Right atrium auricular region (tissue), 2 donors: ENCODE data around the gene ZNF700. TPM values are rescaled to one million over a fixed set of nuclear protein-coding genes. Genes with fewer than 3 reads are reported as not detected.
A peak's percentile ranks its signal among the peaks of the same experiment; 100 is the strongest.

Experiments used
- DNase-seq: peaks from one replicate; pipeline ENCODE4 v3.0.0-alpha.2; 2019; ENCODE audit warnings: low spot score
- H3K27ac ChIP-seq, 2 donors: fragments of 200-600 bp; sonication (generic); 1 replicate in 1 of 2; 2 replicates in 1 of 2; pipeline ENCODE4 v1.5.1; 2016 to 2019
- H3K27me3 ChIP-seq, 2 donors: fragments of 200-600 bp; sonication (generic); one replicate each; pipeline versions ENCODE4 v1.5.1 to v1.6.0; 2017 to 2019
- H3K36me3 ChIP-seq: fragments of 200-600 bp; sonication (generic); one replicate; pipeline ENCODE4 v1.5.1; 2016
- H3K4me1 ChIP-seq, 2 donors: fragments of 200-600 bp; sonication (generic); one replicate each; pipeline versions ENCODE4 v1.5.1 to v1.6.0; 2017 to 2019
- H3K4me3 ChIP-seq, 2 donors: fragments of 200-600 bp; sonication (generic); 1 replicate in 1 of 2; 2 replicates in 1 of 2; pipeline ENCODE4 v1.5.1; 2017 to 2019; ENCODE audit warnings: mild to moderate bottlenecking in 1 of 2, moderate library complexity in 1 of 2
- H3K9me3 ChIP-seq, 2 donors: fragments of 200-600 bp; sonication (generic); one replicate each; pipeline ENCODE4 v1.5.1; 2019
- CTCF ChIP-seq, 2 donors: fragments of 200-600 bp; sonication (generic); IDR thresholded peaks; one replicate each; pipeline ENCODE4 v1.5.1; 2019; ENCODE audit warnings: antibody characterized with exemption in 2 of 2
- total RNA-seq, 2 donors: library from RNA; depleted of rRNA; stranded (reverse); fragments of >200 nt; gene quantifications; one replicate each; pipeline ENCODE4 v1.1.0, GENCODE V29; 2016

ZNF700 gene
- total RNA-seq, 2 donors from 2014 or later: 4.4 to 5.2 TPM

DNA sequence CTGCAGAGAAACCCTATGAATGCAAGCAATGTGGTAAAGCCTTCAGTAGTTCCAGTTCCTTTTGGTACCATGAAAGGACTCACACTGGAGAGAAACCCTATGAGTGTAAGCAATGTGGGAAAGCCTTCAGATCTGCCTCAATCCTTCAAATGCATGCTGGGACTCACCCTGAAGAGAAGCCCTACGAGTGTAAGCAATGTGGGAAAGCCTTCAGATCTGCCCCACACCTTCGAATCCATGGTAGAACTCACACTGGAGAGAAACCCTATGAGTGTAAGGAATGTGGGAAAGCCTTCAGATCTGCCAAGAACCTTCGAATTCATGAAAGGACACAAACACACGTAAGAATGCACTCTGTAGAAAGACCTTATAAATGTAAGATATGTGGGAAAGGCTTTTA, 54.6 kb downstream of the ZNF700 start:
- no peak for TF ChIP-seq CTCF (IDR thresholded peaks at IDR 0.05)
- Histone ChIP-seq H3K27ac (no peak overlapping the region), H3K9me3 (peaks cover 24 to 60% of the 10 kb centered on the region in 2 donors), H3K4me1 (no peaks in the 10 kb centered on the region), H3K27me3 (no peaks in the 10 kb centered on the region), H3K4me3 (no peak overlapping the region), H3K36me3 (peaks cover 29% of the 10 kb centered on the region)
- DNase-seq: no peak

DNA sequence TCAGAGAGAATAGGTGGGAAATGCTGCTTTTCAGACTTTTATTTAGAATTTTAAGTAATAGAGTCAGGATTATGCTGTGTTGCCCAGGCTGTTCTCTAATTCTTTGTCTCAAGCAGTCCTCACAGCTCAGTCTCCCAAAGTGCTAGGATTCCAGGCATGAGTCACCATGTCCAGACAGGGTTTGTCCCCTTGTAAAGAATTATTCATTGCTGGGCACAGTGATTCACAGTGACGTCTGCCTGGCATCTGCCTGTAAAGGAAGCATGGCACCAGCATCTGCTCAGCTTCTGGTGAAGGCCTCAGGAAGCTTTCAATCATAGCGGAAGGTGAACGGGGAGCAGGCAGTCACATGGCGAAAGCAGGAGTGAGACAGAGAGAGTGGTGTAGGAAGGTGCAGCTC, 57.6 kb downstream of the ZNF700 start:
- Histone ChIP-seq H3K9me3 (peaks cover 24 to 52% of the 10 kb centered on the region in 2 donors), H3K4me3 (no peak overlapping the region), H3K27me3 (no peaks in the 10 kb centered on the region), H3K4me1 (no peaks in the 10 kb centered on the region), H3K36me3 (peaks cover 22% of the 10 kb centered on the region), H3K27ac (no peak overlapping the region)
- DNase-seq: no peak
- TF ChIP-seq CTCF (IDR thresholded peaks at IDR 0.05): no peak

DNA sequence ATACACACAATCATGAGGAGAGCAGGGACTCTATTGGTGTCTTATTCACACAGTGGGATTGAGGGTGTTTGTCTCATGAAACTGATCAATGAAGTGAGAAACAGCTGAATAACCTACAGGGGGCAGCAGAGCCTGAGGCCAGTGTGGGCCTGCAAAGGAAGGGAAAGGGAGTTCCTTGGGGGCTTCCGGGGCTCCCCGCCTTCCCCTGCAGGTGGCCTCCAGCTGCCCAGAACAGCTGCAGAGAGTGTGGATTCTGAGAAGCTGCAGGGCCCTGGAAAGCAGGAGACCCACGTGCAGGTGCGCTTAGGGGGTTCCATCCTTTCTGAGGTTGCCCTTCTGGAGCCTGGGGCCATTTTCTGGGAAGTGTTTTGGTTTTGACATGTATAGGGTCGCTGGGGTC, 60.1 kb downstream of the ZNF700 start:
- no peak for TF ChIP-seq CTCF (IDR thresholded peaks at IDR 0.05)
- no peak for DNase-seq
- H3K4me1 ChIP-seq: peaks cover 0 to 10% of the 10 kb centered on the region in 2 donors
- H3K27me3 ChIP-seq: no peaks in the 10 kb centered on the region
- H3K4me3 ChIP-seq: no peak overlapping the region
- H3K36me3 ChIP-seq: peaks cover 6% of the 10 kb centered on the region
- no peak overlapping the region for H3K27ac ChIP-seq
- H3K9me3 ChIP-seq: peaks cover 3 to 28% of the 10 kb centered on the region in 2 donors

- peaks cover 0 to 10% of the 10 kb centered on the region in 2 donors for H3K9me3 ChIP-seq
- H3K27me3 ChIP-seq: no peaks in the 10 kb centered on the region
- no peak overlapping the region for H3K27ac ChIP-seq
- no peak for DNase-seq
- no peak overlapping the region for H3K4me3 ChIP-seq
- H3K4me1 ChIP-seq: peaks cover 0 to 10% of the 10 kb centered on the region in 2 donors
- TF ChIP-seq CTCF (IDR thresholded peaks at IDR 0.05): no peak
- H3K36me3 ChIP-seq: peaks cover 8% of the 10 kb centered on the region
Measured at GRCh38 chr19:11986754-11987153, 61.8 kb downstream of the ZNF700 start.

GRCh38 chr19:11987405-11988281, 62.7 kb downstream of the ZNF700 start:
- Histone ChIP-seq H3K4me1 (peaks cover 0 to 10% of the 10 kb centered on the region in 2 donors), H3K36me3 (peaks cover 8% of the 10 kb centered on the region)

More at GRCh38 chr19:11987405-11988281, 62.7 kb downstream of the ZNF700 start:
- peak; percentile 97 for DNase-seq
- Histone ChIP-seq H3K27ac (peak overlapping the region; percentile 84 to 88), H3K4me3 (peak overlapping the region; percentile 70 to 79), H3K27me3 (no peaks in the 10 kb centered on the region), H3K9me3 (peaks cover 0 to 1% of the 10 kb centered on the region in 2 donors)
- TF ChIP-seq CTCF (IDR thresholded peaks at IDR 0.05): no peak
